Progenitor cell of endocrine pancreas (in vitro differentiated cells): ENCODE results near the gene DMRTC1B. TPM values are rescaled to one million over a fixed set of nuclear protein-coding genes. Genes with fewer than 3 reads are reported as not detected.
"Not testable (repeated sequence)": the region's sequence is repeated elsewhere in the genome, so short reads cannot be mapped to it uniquely, and the experiment has no call there.

Source experiments
- DNase-seq: peaks from one replicate; pipeline ENCODE4 v3.0.0; 2021; ENCODE audit warnings: low spot score; ENCODE audit not compliant: unreplicated experiment
- H3K27ac Mint-ChIP-seq: 2 replicates; pipeline ENCODE4 v1.8.0; 2021; ENCODE audit warnings: mild to moderate bottlenecking, moderate library complexity, mixed read lengths
- H3K27me3 Mint-ChIP-seq: 2 replicates; pipeline ENCODE4 v1.8.0; 2021; ENCODE audit warnings: mixed read lengths
- H3K36me3 Mint-ChIP-seq: 2 replicates; pipeline ENCODE4 v1.8.0; 2022; ENCODE audit warnings: mixed read lengths; ENCODE audit not compliant: insufficient read depth
- H3K4me1 Mint-ChIP-seq: 2 replicates; pipeline ENCODE4 v1.8.0; 2021; ENCODE audit warnings: low read depth, mixed read lengths
- H3K4me3 Mint-ChIP-seq: 2 replicates; pipeline ENCODE4 v1.8.0; 2021; ENCODE audit warnings: low read depth, mild to moderate bottlenecking, moderate library complexity, mixed read lengths
- H3K9me3 Mint-ChIP-seq: 2 replicates; pipeline ENCODE4 v1.8.0; 2021; ENCODE audit warnings: low read depth, mixed read lengths
- total RNA-seq: library from RNA; stranded (reverse); gene quantifications from 2 replicates; pipeline ENCODE4 v1.2.1, GENCODE V29; 2021

DMRTC1B gene
- total RNA-seq, 1 donor from 2014 or later: 6.3 TPM

DNA sequence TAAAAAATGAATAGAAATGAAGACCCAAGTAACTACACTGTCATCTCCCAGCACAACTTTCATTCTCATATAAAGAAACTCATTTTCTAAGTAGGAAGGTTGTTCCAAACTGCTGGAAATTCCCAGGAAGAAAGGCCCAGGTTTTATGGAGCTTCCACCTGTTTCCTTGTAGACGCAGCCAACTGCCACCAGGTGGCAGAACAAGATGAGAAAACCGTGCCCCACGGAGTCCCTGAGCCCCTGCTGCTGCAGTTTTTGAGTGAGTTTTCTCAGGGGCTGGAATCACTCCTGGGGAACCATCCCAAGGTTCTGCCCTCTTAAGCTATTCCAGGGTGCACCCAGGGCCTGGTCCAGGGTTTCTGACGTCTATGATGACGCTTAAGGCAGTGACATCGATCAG lies 7.3 kb downstream of the DMRTC1B start:
- H3K36me3 Mint-ChIP-seq, H3K27me3 Mint-ChIP-seq, H3K9me3 Mint-ChIP-seq, H3K27ac Mint-ChIP-seq, H3K4me3 Mint-ChIP-seq, DNase-seq, H3K4me1 Mint-ChIP-seq: not testable (repeated sequence)

GRCh38 chrX:72788142-72788541 lies 11.5 kb downstream of the DMRTC1B start:
- not testable (repeated sequence) for H3K36me3 Mint-ChIP-seq, DNase-seq, H3K27ac Mint-ChIP-seq, H3K27me3 Mint-ChIP-seq, H3K9me3 Mint-ChIP-seq, H3K4me3 Mint-ChIP-seq, H3K4me1 Mint-ChIP-seq

DNA sequence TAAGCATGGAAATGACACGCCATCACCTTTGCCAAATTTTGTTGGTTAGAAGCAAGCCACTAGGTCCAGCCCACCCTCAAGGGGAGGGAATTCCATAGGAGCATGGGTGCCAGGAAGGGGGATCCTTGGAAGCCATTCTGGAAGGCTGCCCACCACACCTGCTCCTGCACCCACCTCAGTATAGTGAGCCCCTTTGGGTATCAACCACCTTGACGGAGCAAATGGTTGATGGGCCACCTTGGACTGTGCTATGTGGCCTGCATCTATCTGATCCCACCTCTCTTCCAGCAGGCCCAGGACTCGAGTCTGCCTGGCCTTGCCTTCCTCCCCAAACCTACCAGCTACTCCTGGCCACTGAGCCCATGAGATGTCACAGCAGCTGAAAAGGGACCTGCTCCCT lies 13.7 kb downstream of the DMRTC1B start:
- H3K9me3 Mint-ChIP-seq, H3K4me1 Mint-ChIP-seq, H3K4me3 Mint-ChIP-seq, H3K27me3 Mint-ChIP-seq, H3K36me3 Mint-ChIP-seq, H3K27ac Mint-ChIP-seq, DNase-seq: not testable (repeated sequence)

- H3K27me3 Mint-ChIP-seq, H3K36me3 Mint-ChIP-seq, H3K4me3 Mint-ChIP-seq, H3K27ac Mint-ChIP-seq, H3K4me1 Mint-ChIP-seq, DNase-seq, H3K9me3 Mint-ChIP-seq: not testable (repeated sequence)
Measured at GRCh38 chrX:72808110-72808509, 31.4 kb downstream of the DMRTC1B start, which contains the start of gene FAM236D. Gene FAM236D (minus strand): TSS chrX:72808210. CDS start chrX:72808110, 100 bp downstream.

- H3K27ac Mint-ChIP-seq, H3K36me3 Mint-ChIP-seq, H3K9me3 Mint-ChIP-seq, DNase-seq, H3K4me3 Mint-ChIP-seq, H3K27me3 Mint-ChIP-seq, H3K4me1 Mint-ChIP-seq: not testable (repeated sequence)
Measured at GRCh38 chrX:72830701-72831100, 54.0 kb downstream of the DMRTC1B start.

DNA sequence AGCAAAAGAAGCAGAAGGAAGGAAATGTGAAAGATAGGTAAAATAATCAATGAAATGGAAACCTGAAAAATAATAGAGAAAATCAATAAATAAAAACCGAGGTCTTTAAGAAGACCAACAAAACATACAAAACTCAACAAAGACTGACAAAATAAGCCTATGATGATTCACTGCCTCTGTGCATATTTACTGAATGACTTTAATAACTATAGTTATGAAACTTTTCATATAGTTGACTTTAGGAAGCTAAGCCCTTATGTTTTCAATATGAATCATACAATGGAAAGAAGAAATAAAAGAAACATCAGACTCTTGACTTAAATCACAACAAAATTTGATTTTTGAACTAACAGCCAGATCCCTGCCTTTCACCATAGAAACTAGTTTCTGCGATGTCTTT lies 60.8 kb downstream of the DMRTC1B start:
- not testable (repeated sequence) for H3K4me3 Mint-ChIP-seq, H3K36me3 Mint-ChIP-seq, H3K27ac Mint-ChIP-seq, DNase-seq, H3K9me3 Mint-ChIP-seq, H3K27me3 Mint-ChIP-seq, H3K4me1 Mint-ChIP-seq

DNA sequence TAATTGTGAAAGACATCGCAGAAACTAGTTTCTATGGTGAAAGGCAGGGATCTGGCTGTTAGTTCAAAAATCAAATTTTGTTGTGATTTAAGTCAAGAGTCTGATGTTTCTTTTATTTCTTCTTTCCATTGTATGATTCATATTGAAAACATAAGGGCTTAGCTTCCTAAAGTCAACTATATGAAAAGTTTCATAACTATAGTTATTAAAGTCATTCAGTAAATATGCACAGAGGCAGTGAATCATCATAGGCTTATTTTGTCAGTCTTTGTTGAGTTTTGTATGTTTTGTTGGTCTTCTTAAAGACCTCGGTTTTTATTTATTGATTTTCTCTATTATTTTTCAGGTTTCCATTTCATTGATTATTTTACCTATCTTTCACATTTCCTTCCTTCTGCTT lies 106.2 kb downstream of the DMRTC1B start:
- not testable (repeated sequence) for H3K27me3 Mint-ChIP-seq, H3K27ac Mint-ChIP-seq, H3K4me3 Mint-ChIP-seq, H3K36me3 Mint-ChIP-seq, H3K4me1 Mint-ChIP-seq, H3K9me3 Mint-ChIP-seq, DNase-seq

- H3K9me3 Mint-ChIP-seq, H3K27ac Mint-ChIP-seq: not testable (repeated sequence)
Measured at GRCh38 chrX:72889740-72890139, 113.0 kb downstream of the DMRTC1B start.

More at GRCh38 chrX:72889740-72890139, 113.0 kb downstream of the DMRTC1B start:
- not testable (repeated sequence) for DNase-seq, H3K36me3 Mint-ChIP-seq, H3K4me3 Mint-ChIP-seq, H3K27me3 Mint-ChIP-seq, H3K4me1 Mint-ChIP-seq

Other genes starting within 250 kb of the DMRTC1B start
- 37.6 and 38.4 TPM in 2 replicates for gene HDAC8, start 204.0 kb upstream of the DMRTC1B start, total RNA-seq
- gene PHKA1, start 62.6 kb upstream of the DMRTC1B start, total RNA-seq: 10.8 and 11.8 TPM in 2 replicates
- gene FAM236B, start 5.8 kb downstream of the DMRTC1B start, total RNA-seq: not detected in 2 replicates
- not detected in 2 replicates for gene FAM236D, start 31.3 kb downstream of the DMRTC1B start, total RNA-seq
- not detected in 2 replicates for gene FAM236C, start 135.7 kb downstream of the DMRTC1B start, total RNA-seq
- not detected in 2 replicates for gene FAM236A, start 161.3 kb downstream of the DMRTC1B start, total RNA-seq
- 0.60 and 1.8 TPM in 2 replicates for gene DMRTC1, start 166.9 kb downstream of the DMRTC1B start, total RNA-seq
- not detected in 2 replicates for gene PABPC1L2B, start 226.0 kb downstream of the DMRTC1B start, total RNA-seq